NB4 (cell line): Measurements from ENCODE around the gene INO80C.

ENCODE experiments used
- POLR2A ChIP-seq: IDR thresholded peaks from 2 replicates; pipeline ENCODE4 v1.6.1; 2011; ENCODE audit warnings: mild to moderate bottlenecking; ENCODE audit not compliant: insufficient read length; ENCODE audit errors: extremely low read depth
- TF ChIP-seq, protein P1 (sequence below): IDR thresholded peaks from 2 replicates; pipeline ENCODE4 v1.6.1; 2011; ENCODE audit warnings: low read depth, low read length

- no peak for TF ChIP-seq POLR2A
- TF ChIP-seq, protein P1, sequence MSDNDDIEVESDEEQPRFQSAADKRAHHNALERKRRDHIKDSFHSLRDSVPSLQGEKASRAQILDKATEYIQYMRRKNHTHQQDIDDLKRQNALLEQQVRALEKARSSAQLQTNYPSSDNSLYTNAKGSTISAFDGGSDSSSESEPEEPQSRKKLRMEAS: no peak
Measured at GRCh38 chr18:35458677-35459441, 38.9 kb downstream of the INO80C start.
